Hepatocyte (in vitro differentiated cells): ENCODE results near the gene TAF10. TPM values are rescaled to one million over a fixed set of nuclear protein-coding genes. Genes with fewer than 3 reads are reported as not detected.
A peak's percentile ranks its signal among the peaks of the same experiment; 100 is the strongest.

Experiments
- DNase-seq: peaks from one replicate; pipeline ENCODE4 v3.0.0-alpha.2; 2016; ENCODE audit warnings: low spot score
- H2AFZ ChIP-seq: fragments of 200-600 bp; sonication (generic); 2 replicates; pipeline ENCODE4 v1.6.0; 2016; ENCODE audit warnings: antibody characterized with exemption, mild to moderate bottlenecking
- H3K27ac ChIP-seq: fragments of 200-600 bp; sonication (generic); 2 replicates; pipeline ENCODE4 v1.5.1; 2016; ENCODE audit warnings: mild to moderate bottlenecking
- H3K27me3 ChIP-seq: fragments of 200-600 bp; sonication (generic); 2 replicates; pipeline ENCODE4 v1.6.1; 2016
- H3K36me3 ChIP-seq: fragments of 200-600 bp; sonication (generic); replicated peaks from 2 replicates; pipeline ENCODE4 v1.5.1; 2016; ENCODE audit warnings: low read depth; ENCODE audit not compliant: insufficient read depth
- H3K4me1 ChIP-seq: fragments of 200-600 bp; sonication (generic); 2 replicates; pipeline ENCODE4 v1.5.1; 2016; ENCODE audit warnings: mild to moderate bottlenecking, moderate library complexity; ENCODE audit not compliant: insufficient read depth
- H3K4me2 ChIP-seq: fragments of 200-600 bp; sonication (generic); 2 replicates; pipeline ENCODE4 v1.6.0; 2016
- H3K4me3 ChIP-seq: fragments of 200-600 bp; sonication (generic); 2 replicates; pipeline ENCODE4 v1.5.1; 2016; ENCODE audit warnings: mild to moderate bottlenecking
- H3K79me2 ChIP-seq: fragments of 200-600 bp; sonication (generic); 2 replicates; pipeline ENCODE4 v1.6.0; 2017; ENCODE audit warnings: mild to moderate bottlenecking
- H3K9me2 ChIP-seq: fragments of 200-600 bp; sonication (generic); replicated peaks from 2 replicates; pipeline ENCODE4 v1.6.0; 2017; ENCODE audit warnings: mild to moderate bottlenecking; ENCODE audit not compliant: insufficient read depth
- H3K9me3 ChIP-seq: fragments of 200-600 bp; sonication (generic); 2 replicates; pipeline ENCODE4 v1.5.1; 2016; ENCODE audit warnings: low read depth, mild to moderate bottlenecking
- H4K20me1 ChIP-seq: fragments of 200-600 bp; sonication (generic); 2 replicates; pipeline ENCODE4 v1.6.0; 2016; ENCODE audit warnings: mild to moderate bottlenecking; ENCODE audit not compliant: insufficient read depth, poor library complexity, severe bottlenecking
- CTCF ChIP-seq: fragments of 200-600 bp; sonication (generic); IDR thresholded peaks from 2 replicates; pipeline ENCODE4 v1.5.1; 2016; ENCODE audit warnings: antibody characterized with exemption, mild to moderate bottlenecking; ENCODE audit not compliant: poor library complexity
- EZH2 ChIP-seq: fragments of 200-600 bp; sonication (generic); IDR thresholded peaks from 2 replicates; pipeline ENCODE4 v1.6.1; 2016; ENCODE audit warnings: antibody characterized with exemption, mild to moderate bottlenecking, borderline replicate concordance
- EZH2phosphoT487 ChIP-seq: fragments of 200-600 bp; sonication (generic); IDR thresholded peaks from one replicate; pipeline ENCODE4 v1.6.1; 2018; ENCODE audit warnings: antibody characterized with exemption, mild to moderate bottlenecking, low read depth, moderate library complexity; ENCODE audit not compliant: unreplicated experiment, severe bottlenecking
- WGBS: methylation state at CpG from one replicate; pipeline ENCODE4 v1.1.6; 2016; ENCODE audit warnings: low lambda C conversion rate; ENCODE audit errors: missing lambda C conversion rate; 5-methylcytosine and 5-hydroxymethylcytosine counted together
- polyA plus RNA-seq: library from polyadenylated mRNA; unstranded; fragments of >200 nt; fragmentation: Nextera tagmentation; extraction: Ambion mirVana; gene quantifications from 2 replicates; pipeline ENCODE4 v1.2.1, GENCODE V29; 2016
- total RNA-seq: library from RNA; depleted of rRNA; stranded (reverse); fragments of >200 nt; gene quantifications from 2 replicates; pipeline ENCODE4 v1.2.3, GENCODE V29; 2014

The TAF10 gene
- total and polyA plus RNA-seq, 2 experiments from 2014 or later: 33.3 to 295 TPM

DNA sequence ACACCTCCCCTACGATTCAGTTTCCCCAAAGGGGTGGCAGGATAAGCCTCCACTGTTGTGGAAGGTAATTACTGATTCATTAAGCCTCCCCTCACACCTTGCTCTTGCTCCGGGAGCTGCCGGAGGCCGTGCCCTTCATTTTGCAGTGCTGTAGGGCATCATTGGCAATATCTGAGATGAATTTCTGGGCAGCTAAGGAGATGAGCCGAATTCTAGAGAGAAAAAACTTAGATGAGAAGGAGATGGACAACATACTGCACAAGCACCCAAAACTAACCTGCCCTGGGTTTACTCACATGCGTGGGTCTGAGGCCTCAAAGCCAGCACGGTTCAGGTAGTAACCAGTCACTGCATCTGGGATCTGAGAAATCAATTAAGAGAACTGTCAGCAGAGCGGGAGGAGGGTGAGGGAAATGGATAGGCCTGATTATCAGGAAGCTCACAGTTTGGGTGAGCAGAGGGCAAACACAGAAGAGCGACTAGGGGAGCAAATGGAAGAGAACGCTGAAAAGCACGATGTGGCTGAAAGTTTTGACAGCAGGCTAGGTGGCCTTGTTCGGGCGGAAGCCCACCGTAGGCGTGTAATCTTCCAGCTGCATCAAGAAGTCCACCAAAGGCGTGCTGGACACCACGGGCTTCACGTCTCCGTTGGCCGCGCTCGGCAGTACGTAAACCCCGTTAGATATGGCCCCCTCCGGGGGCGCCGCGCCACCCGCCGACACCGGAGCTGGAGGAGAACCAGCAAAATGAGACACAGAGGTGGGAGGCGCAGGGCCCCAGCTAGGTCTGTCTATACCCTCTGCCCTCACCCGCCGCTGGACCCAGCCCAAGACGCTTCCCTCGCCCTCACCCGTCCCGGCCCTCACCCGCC lies 689 bp downstream of the TAF10 start:
- DNase-seq: no peak
- Histone ChIP-seq H3K4me3 (peak overlapping the region; percentile 65), H2AFZ (no peak overlapping the region), H3K4me2 (peak overlapping the region; percentile 93), H3K27ac (peak overlapping the region; percentile 92), H3K27me3 (no peaks in the 10 kb centered on the region), H3K36me3 (no peaks in the 10 kb centered on the region), H3K9me3 (no peaks in the 10 kb centered on the region), H3K79me2 (peaks cover 40% of the 10 kb centered on the region), H3K9me2 (no peaks in the 10 kb centered on the region), H4K20me1 (no peaks in the 10 kb centered on the region), H3K4me1 (peaks cover 18% of the 10 kb centered on the region)
- 20% methylated on average over 27 of the region's 39 CpGs for WGBS
- TF ChIP-seq CTCF (no peak), EZH2phosphoT487 (no peak), EZH2 (no peak)

GRCh38 chr11:6610591-6610990 lies 1.4 kb downstream of the TAF10 start:
- Histone ChIP-seq H3K4me2 (peak overlapping the region; percentile 93), H3K27me3 (no peaks in the 10 kb centered on the region), H3K9me2 (no peaks in the 10 kb centered on the region), H3K9me3 (no peaks in the 10 kb centered on the region), H3K4me1 (peaks cover 26% of the 10 kb centered on the region), H3K27ac (peak overlapping the region; percentile 92), H4K20me1 (no peaks in the 10 kb centered on the region), H2AFZ (no peak overlapping the region), H3K4me3 (no peak overlapping the region), H3K36me3 (no peaks in the 10 kb centered on the region), H3K79me2 (peaks cover 47% of the 10 kb centered on the region)
- TF ChIP-seq EZH2 (no peak), CTCF (no peak), EZH2phosphoT487 (no peak)
- no peak for DNase-seq
- 97% methylated on average over 4 of the region's 6 CpGs for WGBS

DNA sequence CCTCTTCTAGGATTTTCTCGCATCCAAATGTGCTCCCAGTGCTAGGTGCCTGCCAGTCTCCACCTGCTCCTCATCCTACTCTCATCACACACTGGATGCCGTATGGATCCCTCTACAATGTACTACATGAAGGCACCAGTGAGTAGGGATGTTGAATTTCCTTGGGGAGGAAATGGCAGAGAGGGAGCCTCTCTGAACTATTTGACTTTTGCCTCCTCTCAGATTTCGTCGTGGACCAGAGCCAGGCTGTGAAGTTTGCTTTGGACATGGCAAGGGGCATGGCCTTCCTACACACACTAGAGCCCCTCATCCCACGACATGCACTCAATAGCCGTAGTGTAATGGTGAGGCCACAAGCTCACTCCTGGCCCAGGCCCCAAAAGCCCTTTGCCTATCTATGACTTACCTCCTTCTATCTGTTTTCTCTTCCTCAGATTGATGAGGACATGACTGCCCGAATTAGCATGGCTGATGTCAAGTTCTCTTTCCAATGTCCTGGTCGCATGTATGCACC lies 2.5 kb downstream of the TAF10 start:
- no peaks in the 10 kb centered on the region for H3K36me3 ChIP-seq
- no peak overlapping the region for H3K4me3 ChIP-seq
- no peak overlapping the region for H2AFZ ChIP-seq
- no peak overlapping the region for H3K4me2 ChIP-seq
- no peaks in the 10 kb centered on the region for H4K20me1 ChIP-seq
- H3K4me1 ChIP-seq: peaks cover 32% of the 10 kb centered on the region
- H3K27me3 ChIP-seq: no peaks in the 10 kb centered on the region
- no peaks in the 10 kb centered on the region for H3K9me2 ChIP-seq
- no peaks in the 10 kb centered on the region for H3K9me3 ChIP-seq
- no peak overlapping the region for H3K27ac ChIP-seq
- DNase-seq: no peak
- TF ChIP-seq EZH2 (no peak), CTCF (no peak), EZH2phosphoT487 (no peak)
- H3K79me2 ChIP-seq: peaks cover 57% of the 10 kb centered on the region
- WGBS: 97% methylated on average over 8 of the region's 8 CpGs
